ENCODE data around the gene CYP19A1.
"Not testable (repeated sequence)": the region's sequence is repeated elsewhere in the genome, so short reads cannot be mapped to it uniquely, and the experiment has no call there.

The CYP19A1 gene

DNA sequence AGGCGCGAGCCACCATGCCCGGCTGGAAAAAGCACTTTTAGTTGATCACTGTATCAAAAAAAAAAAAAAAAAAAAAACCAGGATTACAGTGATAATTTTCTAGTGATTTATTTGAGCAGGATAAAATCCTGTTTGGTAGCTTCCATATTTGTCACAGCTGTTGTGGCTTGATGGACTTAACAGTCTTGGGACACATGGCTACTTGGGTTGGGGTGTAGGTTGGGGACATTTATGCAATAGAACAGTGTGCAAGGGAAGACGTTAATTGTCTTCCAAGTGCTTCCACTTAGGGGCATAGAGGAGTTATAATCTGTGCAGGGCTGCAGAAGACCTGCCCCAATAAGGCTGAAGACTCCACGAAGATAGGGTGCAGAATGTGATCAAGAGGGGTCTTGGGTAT lies 136.8 kb downstream of the CYP19A1 start:
- DNase-seq: no peak

DNA sequence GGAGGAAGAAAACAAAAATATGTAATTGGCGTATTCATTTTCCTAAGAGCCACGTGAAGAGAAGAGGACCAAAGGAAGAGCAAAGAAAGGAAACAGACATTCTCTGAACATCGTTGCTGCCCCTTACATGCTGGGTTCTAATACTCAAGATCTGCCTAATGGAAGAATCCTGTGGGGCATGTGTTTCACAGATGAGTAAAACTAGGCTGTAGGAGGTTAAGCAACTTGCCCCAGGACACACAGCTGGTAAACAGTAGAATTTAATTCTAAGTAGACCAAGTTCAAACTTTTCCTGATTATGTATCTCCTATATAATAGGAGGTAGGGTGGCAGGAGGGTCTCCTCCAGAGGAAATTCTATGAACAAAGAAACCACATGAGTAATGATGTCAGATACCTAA lies 137.6 kb downstream of the CYP19A1 start:
- DNase-seq: no peak

DNA sequence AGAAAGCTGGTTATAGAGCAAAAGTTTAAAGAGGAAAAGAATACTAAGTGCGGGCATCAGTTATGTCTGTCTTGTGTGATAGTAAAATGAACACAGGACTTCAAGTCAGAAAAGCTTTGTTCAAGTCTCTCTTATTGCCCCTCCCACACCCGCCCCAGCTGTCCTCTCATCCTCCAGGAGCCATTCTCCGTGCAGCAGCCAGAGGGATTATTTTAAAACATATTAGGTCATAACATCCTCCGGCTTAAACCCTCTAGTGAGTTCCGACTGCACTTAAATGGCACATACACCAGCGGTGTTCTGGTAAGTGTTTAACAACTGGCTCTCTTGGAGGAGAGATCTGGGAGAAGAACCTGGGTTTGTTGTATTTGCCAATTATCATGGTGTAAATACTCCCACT lies 138.9 kb downstream of the CYP19A1 start:
- DNase-seq: no peak

DNA sequence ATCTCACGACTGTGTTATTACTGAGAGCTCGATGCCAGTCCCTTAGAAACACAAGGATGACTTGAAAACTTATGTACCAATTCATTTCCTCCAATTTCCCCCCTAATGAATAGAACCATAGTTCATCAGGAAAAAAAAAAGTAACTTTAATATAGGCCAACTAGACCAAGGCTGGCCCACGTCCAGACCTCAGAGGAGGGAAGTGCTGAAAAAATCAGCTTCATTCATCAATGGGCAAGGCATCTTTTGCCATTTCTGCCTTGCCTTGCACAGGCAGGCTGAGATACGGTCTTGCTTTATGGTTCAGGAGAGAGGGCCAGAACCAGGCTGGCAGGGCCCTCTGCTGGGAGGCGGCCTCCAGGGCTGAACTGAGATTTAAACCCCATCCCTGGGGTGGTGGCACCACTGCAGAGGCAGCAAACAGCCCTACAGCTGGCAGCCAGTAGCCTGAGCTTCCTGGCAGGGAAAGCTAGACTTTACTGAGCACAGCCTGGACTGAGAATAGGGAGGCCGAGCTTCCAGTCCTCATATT lies 139.6 kb downstream of the CYP19A1 start:
- DNase-seq: no peak

DNA sequence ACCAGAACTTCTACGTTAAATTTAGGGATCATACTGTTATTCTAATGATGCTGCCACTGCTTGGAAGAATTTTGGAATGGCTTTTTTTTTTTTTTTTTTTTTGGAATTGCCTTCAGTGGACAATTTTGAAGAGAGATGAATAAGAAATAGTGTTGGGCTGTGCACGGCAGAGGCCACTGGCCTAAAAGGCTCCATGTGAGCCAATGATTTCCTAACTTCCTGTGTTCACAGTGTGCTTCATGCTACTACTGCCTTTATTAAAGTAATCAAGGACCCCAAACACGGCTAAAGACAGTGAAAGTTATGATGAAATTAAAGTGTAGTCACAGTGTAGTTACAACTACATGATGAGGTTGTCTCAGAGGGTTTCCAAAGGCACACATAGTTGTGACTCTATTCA lies 142.9 kb downstream of the CYP19A1 start:
- DNase-seq: no peak

DNA sequence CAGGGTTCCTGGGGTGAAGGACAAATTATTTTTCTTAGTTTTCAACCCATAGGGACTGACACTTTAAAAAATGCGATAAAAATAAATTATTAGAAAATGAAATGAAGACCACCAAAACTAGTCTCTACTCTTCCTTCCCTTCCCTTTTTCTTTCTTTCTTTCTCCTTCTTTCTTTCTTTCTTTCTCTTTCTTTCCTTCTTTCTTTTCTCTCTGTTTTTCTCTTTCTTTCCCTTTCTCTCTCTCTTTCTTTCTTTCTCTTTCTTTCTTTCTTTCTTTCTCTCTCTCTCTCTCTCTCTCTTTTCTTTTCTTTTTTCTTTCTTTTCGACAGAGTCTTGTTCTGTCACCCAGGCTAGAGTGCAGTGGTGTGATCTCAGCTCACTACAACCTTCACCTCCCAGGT lies 144.4 kb downstream of the CYP19A1 start:
- no peak for DNase-seq

DNA sequence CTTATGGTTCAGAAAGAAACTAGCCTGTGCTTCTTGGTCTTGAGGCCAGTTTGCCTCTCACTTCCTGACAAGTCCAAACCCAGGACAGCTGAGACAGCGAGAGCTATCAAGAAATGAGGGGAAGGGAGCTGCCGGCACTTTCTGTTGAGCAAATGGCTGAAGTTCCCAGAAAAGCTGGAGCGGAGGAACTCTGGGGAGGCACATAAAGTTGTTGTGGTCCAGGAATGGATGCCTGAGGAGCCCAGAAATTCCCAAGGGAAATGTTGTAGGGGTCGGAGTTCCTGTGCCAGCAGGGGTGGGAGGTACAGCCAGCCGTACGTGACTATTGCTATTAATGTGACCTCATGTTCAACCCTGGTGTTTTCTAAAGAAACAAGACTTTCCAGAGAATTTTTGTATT lies 144.9 kb downstream of the CYP19A1 start:
- DNase-seq: no peak

DNA sequence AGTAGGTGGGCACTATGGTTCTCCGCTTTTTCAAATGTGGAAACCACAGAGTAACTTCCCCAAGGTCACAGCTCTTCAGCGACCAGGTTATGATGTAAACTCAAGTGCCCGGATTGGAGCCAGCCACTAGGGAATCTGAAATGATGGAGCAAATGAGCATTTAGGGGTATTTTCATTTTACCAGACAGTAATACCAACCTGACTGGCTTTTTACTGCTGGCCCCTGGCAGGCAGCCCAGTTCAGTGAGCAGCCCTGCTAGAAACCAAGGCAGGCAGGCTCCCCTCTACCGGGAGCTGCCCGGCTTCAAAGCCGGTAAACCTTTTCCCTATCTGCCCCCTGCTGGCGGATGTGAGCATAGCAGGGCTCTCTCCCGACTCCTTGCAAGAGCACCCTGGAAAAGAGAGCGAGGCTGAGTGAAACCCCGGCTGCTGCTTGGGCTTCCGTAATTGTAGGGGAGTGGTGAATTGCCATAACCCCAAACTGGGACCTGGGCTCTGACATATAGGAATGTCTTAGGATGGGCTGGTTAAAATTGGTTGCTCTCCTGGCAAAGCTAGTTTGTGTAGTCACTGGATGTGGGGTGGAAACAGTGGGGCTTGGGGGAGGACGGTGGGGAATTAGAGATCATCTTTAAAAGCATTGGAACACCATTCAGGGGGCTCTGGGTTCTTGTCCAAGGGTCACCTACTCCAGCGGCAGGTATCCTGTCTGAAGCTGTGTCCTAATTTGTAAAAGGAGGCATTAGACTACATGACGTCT lies 145.7 kb downstream of the CYP19A1 start:
- peak; percentile 59 for DNase-seq

DNA sequence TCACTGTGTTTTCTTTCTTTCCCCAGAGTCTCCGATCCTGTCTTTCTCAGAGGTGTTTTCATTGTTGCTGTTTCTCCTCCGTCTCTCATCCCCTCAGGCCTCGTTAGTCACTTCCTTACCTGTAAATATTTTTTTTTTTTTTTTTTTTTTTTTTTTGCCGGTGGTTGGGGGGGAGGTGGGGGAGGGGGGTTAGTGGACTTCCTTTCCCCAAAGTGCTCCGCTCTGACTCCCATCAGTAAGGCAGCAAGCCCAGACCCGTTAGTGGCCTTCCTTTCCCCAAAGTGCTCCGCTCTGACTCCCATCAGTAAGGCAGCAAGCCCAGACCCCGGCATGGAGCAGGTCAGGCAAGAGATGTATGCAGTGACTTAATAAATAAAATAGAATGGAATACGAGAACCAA lies 146.6 kb downstream of the CYP19A1 start:
- DNase-seq: no peak

DNA sequence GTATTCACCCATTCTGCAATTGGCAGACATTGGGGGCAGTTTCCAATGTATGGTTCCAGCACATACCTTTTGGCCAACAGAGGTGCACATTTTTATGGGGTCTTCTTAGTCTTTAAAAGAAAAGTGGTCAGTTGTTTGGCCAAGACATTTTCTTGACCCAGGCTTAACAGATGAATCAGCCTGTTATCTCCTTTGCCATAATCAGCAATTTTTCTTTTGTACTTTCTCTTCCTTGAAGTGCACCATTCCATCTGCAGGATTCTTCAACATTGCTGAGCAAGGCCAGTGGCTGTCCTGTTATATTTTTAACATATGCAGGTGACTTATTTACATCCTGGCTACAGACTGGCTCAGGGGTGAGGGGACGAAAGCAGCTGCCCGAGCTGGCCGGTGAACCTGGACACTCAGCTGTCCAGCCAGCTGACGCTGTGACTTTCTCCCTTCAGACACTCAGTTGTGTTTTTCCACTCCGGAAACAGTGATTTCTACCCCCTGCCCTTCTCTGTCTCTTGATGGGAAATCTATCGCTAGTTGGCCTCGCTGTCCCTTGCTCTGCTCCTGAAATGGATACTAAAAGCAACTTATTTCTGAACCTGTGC lies 147.2 kb downstream of the CYP19A1 start:
- DNase-seq: no peak

DNA sequence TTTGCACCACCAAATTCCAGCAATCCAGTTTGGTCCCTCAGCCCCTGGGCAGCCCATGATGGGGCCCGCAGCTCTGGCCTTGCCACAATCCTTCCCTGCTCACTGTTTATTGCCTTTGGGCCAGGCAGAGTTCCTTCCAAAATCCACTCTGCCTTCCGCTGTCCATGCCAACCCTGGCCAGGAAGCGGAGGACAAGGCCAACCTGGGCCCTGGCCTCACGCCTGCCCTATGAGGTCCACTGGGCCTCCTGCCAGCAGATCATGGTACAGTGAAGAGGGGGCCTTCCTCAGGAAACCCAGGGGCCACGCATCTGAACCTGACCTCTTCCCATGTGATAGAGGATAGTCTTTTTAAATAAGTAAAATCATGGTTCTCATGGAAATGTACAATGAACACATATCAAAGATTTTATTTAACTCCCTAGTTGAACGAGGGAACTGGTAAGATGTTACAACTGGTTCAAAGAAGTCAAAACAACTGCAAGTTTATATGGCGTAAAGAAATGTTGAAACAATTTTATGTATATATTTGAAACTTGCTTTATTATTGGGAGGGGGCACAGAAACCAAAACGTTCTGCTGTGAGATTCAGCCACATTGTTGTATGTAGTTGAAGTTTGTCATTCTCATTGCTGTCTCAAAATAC lies 147.8 kb downstream of the CYP19A1 start:
- DNase-seq: no peak

DNA sequence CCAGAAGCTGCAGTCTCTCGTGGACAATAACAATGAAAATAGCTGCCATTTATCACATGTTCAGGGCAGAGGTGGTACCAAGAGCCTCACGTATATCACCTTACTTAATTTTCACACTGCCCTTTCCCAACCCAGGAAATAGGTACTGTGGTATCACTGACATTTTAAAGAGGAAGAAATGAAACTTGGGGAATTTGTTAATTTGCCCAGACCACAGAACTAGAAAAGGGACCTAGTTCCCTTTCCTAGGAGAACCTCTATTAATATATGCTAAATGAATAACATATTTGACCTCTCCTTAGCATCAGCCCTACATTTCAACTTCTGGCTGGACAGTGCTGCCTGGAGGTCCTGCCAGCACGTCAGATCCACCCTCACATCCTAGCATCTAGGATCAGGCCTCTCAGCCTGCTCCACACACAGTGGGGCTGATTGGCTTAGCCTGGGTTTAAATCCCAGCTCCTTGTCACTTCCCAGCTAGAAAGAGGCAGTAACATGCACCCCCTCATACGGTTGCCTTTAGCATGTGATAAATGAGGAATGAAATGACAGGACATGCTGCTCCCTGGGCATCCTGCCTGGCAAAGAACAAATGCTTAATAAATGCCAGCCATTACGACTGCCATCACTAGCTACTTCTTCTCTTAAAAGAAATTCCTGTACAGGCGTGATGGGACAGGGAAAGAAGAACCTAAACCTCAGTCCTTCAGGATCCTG lies 148.6 kb downstream of the CYP19A1 start:
- no peak for DNase-seq

DNA sequence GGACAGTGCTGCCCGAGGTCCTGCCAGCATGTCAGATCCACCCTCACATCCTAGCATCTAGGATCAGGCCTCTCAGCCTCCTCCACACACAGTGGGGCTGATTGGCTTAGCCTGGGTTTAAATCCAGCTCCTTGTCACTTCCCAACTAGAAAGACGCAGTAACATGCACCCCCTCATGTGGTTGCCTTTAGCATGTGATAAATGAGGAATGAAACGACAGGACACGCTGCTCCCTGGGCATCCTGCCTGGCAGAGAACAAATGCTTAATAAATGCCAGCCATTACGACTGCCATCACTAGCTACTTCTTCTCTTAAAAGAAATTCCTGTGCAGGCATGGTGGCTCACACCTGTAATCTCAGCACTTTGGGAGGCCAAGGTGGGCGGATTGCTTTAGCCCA lies 149.6 kb downstream of the CYP19A1 start:
- DNase-seq: not testable (repeated sequence)

DNA sequence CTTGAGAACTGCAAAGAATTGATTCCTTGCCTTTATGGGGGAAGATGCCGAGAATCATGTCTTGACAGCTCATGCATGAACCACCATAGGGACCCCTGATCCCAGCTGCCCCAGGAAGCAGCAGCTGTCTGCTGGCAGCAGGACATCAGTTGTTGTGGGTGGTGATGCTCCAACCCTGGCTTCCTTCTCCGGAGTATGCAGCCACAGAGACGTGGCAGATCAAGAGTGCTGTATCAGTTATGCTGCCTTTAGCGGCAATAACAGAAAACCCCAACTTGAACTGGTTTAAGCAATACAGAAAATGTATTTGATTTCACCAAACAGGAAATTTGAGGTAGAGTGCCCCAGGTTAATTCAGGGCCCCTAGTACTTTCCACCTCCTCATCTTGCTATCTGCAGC lies 151.5 kb downstream of the CYP19A1 start:
- DNase-seq: no peak

DNA sequence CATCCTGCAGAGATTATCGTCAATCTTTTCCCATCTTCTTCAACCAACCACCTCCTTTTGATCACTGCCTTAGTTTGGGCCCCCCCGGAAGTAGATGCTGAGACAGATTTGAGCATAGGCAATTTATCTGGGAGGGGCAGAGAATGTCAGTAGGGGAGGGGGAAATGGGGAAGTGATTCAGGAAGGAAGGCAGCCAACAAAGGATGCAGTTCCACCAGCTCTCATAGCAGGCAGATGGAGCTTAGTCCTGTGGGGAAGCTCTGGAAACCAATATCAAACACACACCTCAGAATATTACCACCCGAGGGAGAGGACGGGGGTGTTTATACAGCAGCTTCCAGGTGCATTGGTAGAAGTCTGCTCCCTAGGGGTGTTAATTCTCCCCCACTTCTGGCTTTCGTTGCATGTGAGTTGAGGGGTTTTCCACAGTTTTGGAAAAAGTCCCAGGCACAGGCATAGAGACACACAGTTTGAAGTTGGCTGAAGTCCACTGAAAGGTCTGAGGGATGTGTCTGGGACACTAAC lies 152.2 kb downstream of the CYP19A1 start:
- no peak for DNase-seq

DNA sequence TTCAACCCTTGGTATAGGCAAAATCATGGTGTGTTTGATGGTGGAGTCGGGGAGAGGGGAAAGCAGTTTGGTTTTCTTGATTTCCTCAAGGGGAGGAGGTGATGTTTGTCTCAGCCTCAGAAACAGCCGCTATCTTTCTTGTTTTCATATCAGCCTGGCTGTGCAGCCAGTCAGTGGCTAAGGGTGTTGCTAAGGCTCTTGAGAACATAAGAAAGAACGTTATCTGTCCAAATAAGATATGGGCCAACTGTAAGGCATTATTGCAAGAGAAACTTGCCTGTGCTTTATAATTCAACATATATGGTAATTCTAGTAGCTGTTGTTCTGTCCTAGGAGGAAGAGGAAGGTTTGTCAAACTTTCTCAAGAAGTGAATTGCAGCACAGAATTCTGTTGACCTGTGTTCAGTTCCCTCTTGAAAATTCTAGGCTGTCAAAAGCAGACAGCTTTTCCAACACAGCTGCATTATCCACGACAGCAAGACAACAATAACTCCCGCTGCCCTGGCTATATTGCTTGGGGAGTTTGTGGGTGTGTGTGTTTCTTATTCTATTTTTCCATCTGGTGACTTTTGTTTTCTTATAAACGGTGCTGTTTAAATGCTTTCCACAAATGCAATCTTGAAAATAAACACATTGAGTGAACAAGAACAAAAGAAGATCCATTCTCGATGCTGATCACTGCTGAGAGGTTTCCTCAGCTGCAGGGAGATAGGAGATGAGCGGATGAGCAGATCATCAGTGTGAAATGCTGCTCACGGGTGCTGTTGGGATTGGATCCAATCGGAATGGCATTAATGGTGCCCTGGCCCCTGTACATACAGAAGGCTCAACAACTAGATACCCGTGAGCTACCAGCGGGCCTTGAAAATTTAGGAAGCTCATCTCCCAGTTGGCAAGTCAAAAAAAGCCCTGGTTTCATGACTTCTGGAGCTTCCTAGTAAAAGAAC lies 152.9 kb downstream of the CYP19A1 start:
- no peak for DNase-seq

DNA sequence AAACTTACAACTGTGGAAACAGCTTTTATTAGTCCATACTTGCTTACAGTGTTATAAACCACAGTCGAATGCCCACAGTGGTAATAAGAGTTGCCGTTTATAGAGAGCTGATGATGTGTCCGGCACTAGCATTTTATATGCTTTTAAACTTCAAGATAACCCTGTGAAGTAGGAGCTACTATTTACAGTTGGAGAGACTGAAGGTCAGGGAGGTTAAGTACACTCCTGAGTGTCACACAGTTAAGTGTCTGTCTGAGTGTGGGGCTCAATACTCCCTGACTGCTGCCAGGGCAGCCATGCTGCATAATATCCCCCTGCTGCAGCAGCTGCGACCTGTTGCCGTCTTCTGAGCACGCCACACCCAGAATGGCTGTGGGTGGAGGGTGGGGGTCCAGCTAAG lies 153.8 kb downstream of the CYP19A1 start:
- DNase-seq: no peak

DNA sequence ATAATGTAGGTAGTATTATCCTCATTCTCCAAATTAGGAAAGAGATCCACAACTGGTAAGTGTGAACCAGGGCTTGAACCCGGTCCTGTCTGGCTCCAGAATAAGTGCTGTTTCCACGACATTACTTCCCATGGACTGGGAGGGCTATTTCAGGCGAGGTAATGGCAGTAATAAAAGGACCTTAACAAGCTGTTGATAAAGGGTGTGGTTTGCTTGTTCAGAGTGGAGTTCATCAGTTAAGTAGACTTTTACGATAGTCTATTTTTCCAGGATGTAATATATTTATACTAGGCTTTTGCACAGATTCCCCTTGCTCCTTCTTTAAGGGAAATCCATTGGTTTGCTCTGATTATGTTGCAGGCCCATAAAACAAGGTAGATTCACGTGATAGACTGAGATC lies 155.3 kb downstream of the CYP19A1 start:
- no peak for DNase-seq

DNA sequence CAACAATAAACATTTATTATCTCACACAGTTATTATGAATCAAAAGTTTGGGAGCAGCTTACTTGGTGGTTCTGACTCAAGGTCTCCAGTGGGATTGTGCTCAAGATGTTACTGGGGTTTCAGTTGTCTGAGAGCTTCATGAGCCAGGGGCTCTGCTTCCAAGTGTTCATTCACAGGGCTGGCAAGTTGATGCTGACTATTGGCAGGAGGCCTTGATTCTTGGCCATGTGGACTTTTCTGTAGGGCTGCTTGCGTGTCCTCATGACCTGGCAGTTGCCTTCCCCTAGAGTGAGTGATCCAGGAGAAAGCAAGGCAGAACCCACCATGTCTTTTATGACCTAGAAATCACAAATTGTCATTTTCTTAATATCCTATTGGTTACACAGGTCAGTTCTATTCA lies 156.5 kb downstream of the CYP19A1 start:
- no peak for DNase-seq

DNA sequence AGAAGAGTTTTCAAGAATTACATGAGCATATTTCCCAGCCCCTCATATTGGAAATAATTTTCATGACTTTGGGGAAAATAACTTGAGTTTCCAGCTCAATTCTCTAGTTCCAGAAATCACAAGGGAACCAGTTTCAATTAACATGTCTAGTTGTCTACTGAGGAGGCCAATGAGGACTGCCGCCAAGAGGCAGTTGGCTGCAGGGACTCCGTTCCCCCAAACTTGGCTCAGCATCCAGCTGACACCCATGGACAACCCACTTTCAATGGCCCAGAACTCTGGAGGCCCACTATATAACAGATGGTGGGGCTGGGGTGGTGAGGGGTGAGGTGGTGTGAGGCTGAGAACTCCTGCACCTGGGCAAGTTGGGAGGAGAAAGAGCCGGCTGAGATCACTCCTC lies 157.2 kb downstream of the CYP19A1 start:
- no peak for DNase-seq

DNA sequence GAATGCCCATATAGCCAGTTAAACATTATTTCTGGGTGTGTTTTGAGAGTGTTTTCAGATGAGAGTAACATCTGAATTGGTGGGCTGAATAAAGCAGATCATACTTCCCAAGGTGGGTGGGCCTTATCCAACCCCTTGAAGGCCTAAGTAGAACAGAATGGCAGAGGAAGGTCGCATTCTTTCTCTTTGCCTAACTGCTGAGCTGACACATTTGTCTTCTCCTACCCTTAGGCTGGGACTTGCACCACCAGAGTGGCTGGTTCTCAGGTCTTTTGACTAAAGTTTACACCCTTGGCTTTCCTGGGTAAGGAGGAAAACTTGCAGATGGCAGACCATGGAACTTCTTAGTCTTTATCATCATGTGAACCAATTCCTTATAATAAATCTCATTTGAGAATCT lies 157.9 kb downstream of the CYP19A1 start:
- DNase-seq: no peak

DNA sequence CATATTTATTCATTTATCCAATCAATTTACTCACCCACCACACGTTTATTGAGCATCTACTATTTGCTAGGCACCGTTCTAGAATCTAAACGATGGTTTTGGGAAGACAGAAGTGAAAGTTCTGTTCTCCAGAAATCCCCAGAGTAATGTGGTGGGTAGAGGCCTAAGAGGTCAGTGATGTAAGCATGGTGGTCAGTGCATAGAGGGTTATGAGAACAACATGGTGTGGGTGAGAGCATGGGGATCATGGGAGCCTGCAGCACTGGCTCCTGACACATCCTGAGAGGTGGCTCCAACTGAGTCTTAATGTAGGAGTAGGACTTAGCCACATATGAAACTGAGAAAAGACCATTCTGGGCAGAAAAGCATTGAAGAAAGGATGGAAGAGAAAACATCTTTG lies 158.4 kb downstream of the CYP19A1 start:
- DNase-seq: no peak
